WTC11 (cell line): ENCODE data around the gene PTGER2. TPM values are rescaled to one million over a fixed set of nuclear protein-coding genes. Genes with fewer than 3 reads are reported as not detected.

Experiments used
- ATAC-seq: fragments of 200-7000 bp; cut with Tn5 transposase; 2 replicates; pipeline ENCODE4 v1.10.0; 2021; ENCODE audit warnings: mild to moderate bottlenecking, moderate library complexity
- CTCF ChIA-PET: fragments of 300-600 bp; sonication (Branson Sonifier 250); formaldehyde crosslinking; loops from one replicate; lab custom pipeline; 2021; ENCODE audit warnings: antibody characterized with exemption; lab: Charles Lee
- POLR2A ChIA-PET: fragments of 350-600 bp; sonication (Branson Sonifier 250); formaldehyde crosslinking; loops from one replicate; lab custom pipeline; 2021; ENCODE audit warnings: antibody characterized with exemption; lab: Charles Lee
- DNase-seq: peaks from one replicate; pipeline ENCODE4 v3.0.0; 2021; ENCODE audit warnings: low spot score
- H3K27ac Mint-ChIP-seq: 2 replicates; pipeline ENCODE4 v1.8.0; 2021; ENCODE audit warnings: mixed read lengths
- H3K27me3 Mint-ChIP-seq: 2 replicates; pipeline ENCODE4 v1.8.0; 2021; ENCODE audit warnings: low read depth, mild to moderate bottlenecking, moderate library complexity, mixed read lengths
- H3K36me3 Mint-ChIP-seq: 2 replicates; pipeline ENCODE4 v1.8.0; 2021; ENCODE audit warnings: mixed read lengths
- H3K4me1 Mint-ChIP-seq: 2 replicates; pipeline ENCODE4 v1.8.0; 2022; ENCODE audit warnings: mixed read lengths
- H3K4me3 Mint-ChIP-seq: 2 replicates; pipeline ENCODE4 v1.8.0; 2021; ENCODE audit warnings: mild to moderate bottlenecking, moderate library complexity, mixed read lengths
- H3K9me3 Mint-ChIP-seq: 2 replicates; pipeline ENCODE4 v1.8.0; 2021; ENCODE audit warnings: mixed read lengths
- ATF2 ChIP-seq: sonication (generic); formaldehyde crosslinking; IDR thresholded peaks from 2 replicates; pipeline ENCODE4 v1.8.1; 2022; ENCODE audit warnings: low read depth, missing genetic modification reagents, borderline replicate concordance
- CREM ChIP-seq: sonication (generic); formaldehyde crosslinking; IDR thresholded peaks from 2 replicates; pipeline ENCODE4 v1.8.1; 2022; ENCODE audit warnings: mild to moderate bottlenecking, missing genetic modification reagents, moderate library complexity
- ELF4 ChIP-seq: sonication (generic); formaldehyde crosslinking; IDR thresholded peaks from 2 replicates; pipeline ENCODE4 v1.8.1; 2022; ENCODE audit warnings: low read depth, mild to moderate bottlenecking, moderate library complexity, missing genetic modification reagents
- ERG ChIP-seq: fragments of 250-450 bp; sonication (Bioruptor Pico); IDR thresholded peaks from 2 replicates; pipeline ENCODE4 v1.8.0; 2021; ENCODE audit warnings: mild to moderate bottlenecking
- FOXP1 ChIP-seq: sonication (generic); formaldehyde crosslinking; IDR thresholded peaks from 2 replicates; pipeline ENCODE4 v1.8.0; 2022; ENCODE audit warnings: missing genetic modification reagents, mild to moderate bottlenecking, moderate library complexity, borderline replicate concordance
- IRF2 ChIP-seq: sonication (generic); formaldehyde crosslinking; IDR thresholded peaks from 2 replicates; pipeline ENCODE4 v1.8.0; 2022; ENCODE audit warnings: low read depth, missing genetic modification reagents, borderline replicate concordance
- JAZF1 ChIP-seq: fragments of 250-450 bp; sonication (Bioruptor Pico); IDR thresholded peaks from 2 replicates; pipeline ENCODE4 v1.9.0; 2021; ENCODE audit warnings: moderate library complexity, mild to moderate bottlenecking, inconsistent platforms
- KAT7 ChIP-seq: sonication (generic); formaldehyde crosslinking; IDR thresholded peaks from 2 replicates; pipeline ENCODE4 v1.8.1; 2023; ENCODE audit warnings: missing genetic modification reagents, mild to moderate bottlenecking, borderline replicate concordance
- NFATC4 ChIP-seq: fragments of 250-450 bp; sonication (Bioruptor Pico); IDR thresholded peaks from 2 replicates; pipeline ENCODE4 v1.9.0; 2021; ENCODE audit warnings: mild to moderate bottlenecking
- NR1H2 ChIP-seq: sonication (generic); formaldehyde crosslinking; IDR thresholded peaks from 2 replicates; pipeline ENCODE4 v1.9.0; 2021; ENCODE audit warnings: mild to moderate bottlenecking, moderate library complexity, missing genetic modification reagents
- RELA ChIP-seq: sonication (generic); formaldehyde crosslinking; IDR thresholded peaks from 2 replicates; pipeline ENCODE4 v1.8.1; 2022; ENCODE audit warnings: missing genetic modification reagents, mild to moderate bottlenecking, borderline replicate concordance
- SP1 ChIP-seq: sonication (generic); formaldehyde crosslinking; conservative IDR thresholded peaks from 2 replicates; pipeline ENCODE4 v1.8.1; 2022; ENCODE audit warnings: missing genetic modification reagents
- TEAD4 ChIP-seq: sonication (generic); formaldehyde crosslinking; IDR thresholded peaks from 2 replicates; pipeline ENCODE4 v1.8.0; 2022; ENCODE audit warnings: mild to moderate bottlenecking, missing genetic modification reagents
- USF2 ChIP-seq: sonication (generic); formaldehyde crosslinking; IDR thresholded peaks from 2 replicates; pipeline ENCODE4 v1.8.1; 2023; ENCODE audit warnings: mild to moderate bottlenecking, missing genetic modification reagents, moderate library complexity
- ZBTB21 ChIP-seq: sonication (generic); formaldehyde crosslinking; IDR thresholded peaks from 2 replicates; pipeline ENCODE4 v1.8.1; 2023; ENCODE audit warnings: mild to moderate bottlenecking, missing genetic modification reagents, borderline replicate concordance
- ZBTB43 ChIP-seq: sonication (generic); formaldehyde crosslinking; IDR thresholded peaks from 2 replicates; pipeline ENCODE4 v1.8.1; 2023; ENCODE audit warnings: mild to moderate bottlenecking, missing genetic modification reagents
- ZMAT4 ChIP-seq: fragments of 250-450 bp; sonication (Bioruptor Pico); IDR thresholded peaks from 2 replicates; pipeline ENCODE4 v1.9.0; 2021; ENCODE audit warnings: mild to moderate bottlenecking
- ZNF263 ChIP-seq: sonication (generic); formaldehyde crosslinking; IDR thresholded peaks from 2 replicates; pipeline ENCODE4 v1.8.1; 2022; ENCODE audit warnings: low read depth, mild to moderate bottlenecking, moderate library complexity, missing genetic modification reagents
- ZNF671 ChIP-seq: fragments of 250-450 bp; sonication (Bioruptor Pico); IDR thresholded peaks from 2 replicates; pipeline ENCODE4 v1.8.0; 2021; ENCODE audit warnings: mild to moderate bottlenecking
- total RNA-seq: library from RNA; stranded (reverse); gene quantifications from 3 replicates; pipeline ENCODE4 v1.2.3, GENCODE V29; 2021
- TF ChIP-seq, protein P1 (sequence below): sonication (generic); formaldehyde crosslinking; IDR thresholded peaks from 2 replicates; pipeline ENCODE4 v1.8.1; 2023; ENCODE audit warnings: mild to moderate bottlenecking, missing genetic modification reagents, borderline replicate concordance
- TF ChIP-seq, protein P2 (sequence below): sonication (generic); formaldehyde crosslinking; IDR thresholded peaks from 2 replicates; pipeline ENCODE4 v1.8.0; 2023; ENCODE audit warnings: missing genetic modification reagents
- TF ChIP-seq, protein P3 (sequence below): sonication (generic); formaldehyde crosslinking; IDR thresholded peaks from 2 replicates; pipeline ENCODE4 v1.8.1; 2022; ENCODE audit warnings: low read depth, mild to moderate bottlenecking, moderate library complexity, missing genetic modification reagents, borderline replicate concordance

The PTGER2 gene
- total RNA-seq, 1 experiment from 2014 or later: 0.92 TPM

DNA sequence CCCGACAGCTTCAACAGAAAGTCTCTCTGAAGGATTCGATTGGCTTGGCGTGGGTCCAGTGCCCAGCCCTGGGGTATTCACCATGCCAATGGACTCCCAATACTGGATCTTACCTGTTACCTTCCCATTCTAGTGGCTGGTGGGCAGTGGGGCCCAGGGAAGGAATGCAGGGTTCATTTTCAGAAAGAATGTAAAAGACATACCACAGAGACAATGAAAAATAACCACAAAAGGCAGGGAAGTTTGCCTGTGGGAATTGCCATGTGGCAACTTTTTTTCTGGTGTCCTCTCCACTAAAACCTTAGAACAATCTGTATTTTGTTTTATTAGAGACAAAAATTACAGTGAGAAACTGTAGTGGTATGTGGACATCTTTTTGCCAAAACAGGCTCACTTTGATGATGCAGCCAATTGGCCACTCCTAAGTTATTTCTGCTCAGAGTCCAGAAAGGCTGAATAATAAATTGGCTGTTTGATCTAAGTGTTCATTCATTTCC is 55.2 kb downstream of the PTGER2 start:
- CTCF ChIA-PET: no interaction called here
- TF ChIP-seq ZBTB21 (CRISPR knock-in tag) (no peak), JAZF1 (CRISPR knock-in tag) (no peak), USF2 (no peak), CREM (CRISPR knock-in tag) (no peak), ZNF263 (CRISPR knock-in tag) (no peak), FOXP1 (no peak)
- POLR2A ChIA-PET: no interaction called here
- no peaks in the 10 kb centered on the region for H3K4me1 Mint-ChIP-seq
- no peaks in the 10 kb centered on the region for H3K27me3 Mint-ChIP-seq
- peaks cover 15% of the 10 kb centered on the region for H3K9me3 Mint-ChIP-seq
- H3K27ac Mint-ChIP-seq: no peak overlapping the region
- DNase-seq: no peak
- ATAC-seq: no peak
- no peak overlapping the region for H3K4me3 Mint-ChIP-seq
- no peaks in the 10 kb centered on the region for H3K36me3 Mint-ChIP-seq

GRCh38 chr14:52370406-52370935 is 56.4 kb downstream of the PTGER2 start:
- no peaks in the 10 kb centered on the region for H3K4me1 Mint-ChIP-seq
- TF ChIP-seq ZMAT4 (CRISPR knock-in tag) (no peak), TEAD4 (no peak), KAT7 (no peak), ATF2 (CRISPR knock-in tag) (no peak), ERG (CRISPR knock-in tag) (no peak), ELF4 (no peak), IRF2 (CRISPR knock-in tag) (no peak), RELA (CRISPR knock-in tag) (no peak), ZNF671 (CRISPR knock-in tag) (no peak), NR1H2 (CRISPR knock-in tag) (no peak), NFATC4 (CRISPR knock-in tag) (no peak), ZBTB43 (no peak), SP1 (CRISPR knock-in tag) (no peak)
- TF ChIP-seq, protein P1, sequence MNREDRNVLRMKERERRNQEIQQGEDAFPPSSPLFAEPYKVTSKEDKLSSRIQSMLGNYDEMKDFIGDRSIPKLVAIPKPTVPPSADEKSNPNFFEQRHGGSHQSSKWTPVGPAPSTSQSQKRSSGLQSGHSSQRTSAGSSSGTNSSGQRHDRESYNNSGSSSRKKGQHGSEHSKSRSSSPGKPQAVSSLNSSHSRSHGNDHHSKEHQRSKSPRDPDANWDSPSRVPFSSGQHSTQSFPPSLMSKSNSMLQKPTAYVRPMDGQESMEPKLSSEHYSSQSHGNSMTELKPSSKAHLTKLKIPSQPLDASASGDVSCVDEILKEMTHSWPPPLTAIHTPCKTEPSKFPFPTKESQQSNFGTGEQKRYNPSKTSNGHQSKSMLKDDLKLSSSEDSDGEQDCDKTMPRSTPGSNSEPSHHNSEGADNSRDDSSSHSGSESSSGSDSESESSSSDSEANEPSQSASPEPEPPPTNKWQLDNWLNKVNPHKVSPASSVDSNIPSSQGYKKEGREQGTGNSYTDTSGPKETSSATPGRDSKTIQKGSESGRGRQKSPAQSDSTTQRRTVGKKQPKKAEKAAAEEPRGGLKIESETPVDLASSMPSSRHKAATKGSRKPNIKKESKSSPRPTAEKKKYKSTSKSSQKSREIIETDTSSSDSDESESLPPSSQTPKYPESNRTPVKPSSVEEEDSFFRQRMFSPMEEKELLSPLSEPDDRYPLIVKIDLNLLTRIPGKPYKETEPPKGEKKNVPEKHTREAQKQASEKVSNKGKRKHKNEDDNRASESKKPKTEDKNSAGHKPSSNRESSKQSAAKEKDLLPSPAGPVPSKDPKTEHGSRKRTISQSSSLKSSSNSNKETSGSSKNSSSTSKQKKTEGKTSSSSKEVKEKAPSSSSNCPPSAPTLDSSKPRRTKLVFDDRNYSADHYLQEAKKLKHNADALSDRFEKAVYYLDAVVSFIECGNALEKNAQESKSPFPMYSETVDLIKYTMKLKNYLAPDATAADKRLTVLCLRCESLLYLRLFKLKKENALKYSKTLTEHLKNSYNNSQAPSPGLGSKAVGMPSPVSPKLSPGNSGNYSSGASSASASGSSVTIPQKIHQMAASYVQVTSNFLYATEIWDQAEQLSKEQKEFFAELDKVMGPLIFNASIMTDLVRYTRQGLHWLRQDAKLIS (CRISPR knock-in tag): no peak
- TF ChIP-seq, protein P2, sequence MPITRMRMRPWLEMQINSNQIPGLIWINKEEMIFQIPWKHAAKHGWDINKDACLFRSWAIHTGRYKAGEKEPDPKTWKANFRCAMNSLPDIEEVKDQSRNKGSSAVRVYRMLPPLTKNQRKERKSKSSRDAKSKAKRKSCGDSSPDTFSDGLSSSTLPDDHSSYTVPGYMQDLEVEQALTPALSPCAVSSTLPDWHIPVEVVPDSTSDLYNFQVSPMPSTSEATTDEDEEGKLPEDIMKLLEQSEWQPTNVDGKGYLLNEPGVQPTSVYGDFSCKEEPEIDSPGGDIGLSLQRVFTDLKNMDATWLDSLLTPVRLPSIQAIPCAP: no peak
- TF ChIP-seq, protein P3, sequence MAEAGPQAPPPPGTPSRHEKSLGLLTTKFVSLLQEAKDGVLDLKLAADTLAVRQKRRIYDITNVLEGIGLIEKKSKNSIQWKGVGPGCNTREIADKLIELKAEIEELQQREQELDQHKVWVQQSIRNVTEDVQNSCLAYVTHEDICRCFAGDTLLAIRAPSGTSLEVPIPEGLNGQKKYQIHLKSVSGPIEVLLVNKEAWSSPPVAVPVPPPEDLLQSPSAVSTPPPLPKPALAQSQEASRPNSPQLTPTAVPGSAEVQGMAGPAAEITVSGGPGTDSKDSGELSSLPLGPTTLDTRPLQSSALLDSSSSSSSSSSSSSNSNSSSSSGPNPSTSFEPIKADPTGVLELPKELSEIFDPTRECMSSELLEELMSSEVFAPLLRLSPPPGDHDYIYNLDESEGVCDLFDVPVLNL (CRISPR knock-in tag): no peak

More at GRCh38 chr14:52370406-52370935, 56.4 kb downstream of the PTGER2 start:
- no peaks in the 10 kb centered on the region for H3K27me3 Mint-ChIP-seq
- H3K27ac Mint-ChIP-seq: no peak overlapping the region
- H3K36me3 Mint-ChIP-seq: no peaks in the 10 kb centered on the region
- H3K4me3 Mint-ChIP-seq: no peak overlapping the region
- ChIA-PET CTCF (no interaction called here), POLR2A (no interaction called here)
- DNase-seq (no peak), ATAC-seq (no peak; the same call in 1 of the 2 replicates)
- peaks cover 15% of the 10 kb centered on the region for H3K9me3 Mint-ChIP-seq
